AG10803 (cell line): ENCODE results near the gene MAST2.
"Not testable (repeated sequence)": the region's sequence is repeated elsewhere in the genome, so short reads cannot be mapped to it uniquely, and the experiment has no call there.

ENCODE experiments used
- DNase-seq: peaks from one replicate; pipeline ENCODE4 v3.0.0; 2010; ENCODE audit warnings: low read depth
- H3K4me3 ChIP-seq: 2 replicates; pipeline ENCODE4 v1.5.1; 2011; ENCODE audit warnings: mild to moderate bottlenecking, low read length, control low read depth
- TF ChIP-seq, protein P1 (sequence below): conservative IDR thresholded peaks from 2 replicates; pipeline ENCODE4 v1.5.1; 2011; ENCODE audit warnings: mild to moderate bottlenecking, low read length, control low read depth, inconsistent platforms

Gene MAST2

GRCh38 chr1:45926330-45926729 lies 122.9 kb downstream of the MAST2 start:
- no peak for DNase-seq
- no peak overlapping the region for H3K4me3 ChIP-seq
- TF ChIP-seq, protein P1, sequence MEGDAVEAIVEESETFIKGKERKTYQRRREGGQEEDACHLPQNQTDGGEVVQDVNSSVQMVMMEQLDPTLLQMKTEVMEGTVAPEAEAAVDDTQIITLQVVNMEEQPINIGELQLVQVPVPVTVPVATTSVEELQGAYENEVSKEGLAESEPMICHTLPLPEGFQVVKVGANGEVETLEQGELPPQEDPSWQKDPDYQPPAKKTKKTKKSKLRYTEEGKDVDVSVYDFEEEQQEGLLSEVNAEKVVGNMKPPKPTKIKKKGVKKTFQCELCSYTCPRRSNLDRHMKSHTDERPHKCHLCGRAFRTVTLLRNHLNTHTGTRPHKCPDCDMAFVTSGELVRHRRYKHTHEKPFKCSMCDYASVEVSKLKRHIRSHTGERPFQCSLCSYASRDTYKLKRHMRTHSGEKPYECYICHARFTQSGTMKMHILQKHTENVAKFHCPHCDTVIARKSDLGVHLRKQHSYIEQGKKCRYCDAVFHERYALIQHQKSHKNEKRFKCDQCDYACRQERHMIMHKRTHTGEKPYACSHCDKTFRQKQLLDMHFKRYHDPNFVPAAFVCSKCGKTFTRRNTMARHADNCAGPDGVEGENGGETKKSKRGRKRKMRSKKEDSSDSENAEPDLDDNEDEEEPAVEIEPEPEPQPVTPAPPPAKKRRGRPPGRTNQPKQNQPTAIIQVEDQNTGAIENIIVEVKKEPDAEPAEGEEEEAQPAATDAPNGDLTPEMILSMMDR, result no peak

DNA sequence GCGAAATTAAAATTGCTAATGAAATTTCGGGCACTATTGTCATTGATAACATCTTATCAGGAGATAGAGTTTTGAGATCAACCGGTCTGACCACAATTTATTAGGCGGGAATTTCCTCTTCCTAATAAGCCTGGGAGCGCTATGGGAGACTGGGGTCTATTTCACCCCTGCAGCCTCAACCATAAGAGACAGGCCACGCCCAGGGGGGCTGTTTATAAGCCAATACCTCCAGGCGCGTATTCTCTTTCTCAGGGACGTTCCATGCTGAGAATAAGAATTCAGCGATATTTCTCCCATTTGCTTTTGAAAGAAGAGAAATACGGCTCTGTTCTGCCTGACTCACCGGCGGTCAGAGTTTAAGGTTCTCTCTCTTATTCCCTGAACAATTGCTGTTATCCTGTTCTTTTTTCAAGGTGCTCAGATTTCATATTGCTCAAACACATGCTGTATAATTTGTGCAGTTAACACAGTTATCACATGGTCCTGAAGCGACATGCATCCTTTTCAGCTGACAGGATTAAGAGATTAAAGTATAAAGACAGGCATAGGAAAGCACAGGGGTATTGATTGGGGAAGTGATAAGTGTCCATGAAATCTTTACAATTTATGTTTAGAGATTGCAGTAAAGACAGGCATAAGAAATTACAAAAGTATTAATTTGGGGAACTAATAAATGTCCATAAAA lies 124.0 kb downstream of the MAST2 start:
- DNase-seq, result not testable (repeated sequence)

DNA sequence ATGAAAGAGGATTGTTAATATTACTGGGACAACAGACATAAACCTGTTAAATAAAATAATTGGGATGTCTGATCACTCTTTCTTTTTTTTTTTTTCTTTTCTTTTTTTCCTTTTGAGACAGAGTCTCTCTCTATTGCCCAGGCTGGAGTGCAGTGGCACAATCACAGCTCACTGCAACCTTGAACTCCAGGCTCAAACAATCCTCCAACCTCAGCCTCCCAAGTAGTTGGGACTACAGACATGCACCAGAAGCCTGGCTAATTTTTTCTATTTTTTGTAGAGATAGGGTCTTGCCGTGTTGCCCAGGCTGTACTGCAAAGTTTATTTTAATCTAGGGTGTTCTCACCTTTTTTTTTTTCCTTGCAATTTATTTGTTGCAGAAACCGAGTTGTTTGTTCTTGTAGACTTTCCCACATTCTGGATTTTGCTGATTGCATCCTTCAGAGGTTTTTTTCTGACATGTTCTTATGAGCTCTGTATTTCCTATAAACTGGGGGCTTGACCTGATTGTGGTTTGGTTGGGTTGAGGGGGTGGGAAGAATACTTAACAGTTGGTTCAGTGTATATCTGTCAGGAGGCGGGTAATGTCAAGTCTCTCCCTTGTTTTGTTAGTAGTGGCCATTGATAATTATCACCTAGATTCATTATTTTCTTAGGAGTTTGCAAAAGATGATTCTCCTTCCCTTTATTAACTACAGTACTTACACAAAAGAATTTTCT lies 125.2 kb downstream of the MAST2 start:
- TF ChIP-seq, protein P1, result no peak
- DNase-seq, result no peak

More for the DNA sequence above, 124.0 kb downstream of the MAST2 start:
- H3K4me3 ChIP-seq, result not testable (repeated sequence)

GRCh38 chr1:45929257-45929687 lies 125.9 kb downstream of the MAST2 start:
- TF ChIP-seq, protein P1, result 0 out of 2 replicates have a peak, but pooled peaks have one; percentile 0
- no peak overlapping the region for H3K4me3 ChIP-seq
- peak; percentile 91 for DNase-seq

More for the DNA sequence above, 125.2 kb downstream of the MAST2 start:
- H3K4me3 ChIP-seq, result no peak overlapping the region

GRCh38 chr1:45930258-45931150 lies 127.1 kb downstream of the MAST2 start:
- H3K4me3 ChIP-seq, result no peak overlapping the region
- no peak for DNase-seq
- TF ChIP-seq, protein P1, result no peak

- H3K4me3 ChIP-seq, DNase-seq: not testable (repeated sequence)
Measured at GRCh38 chr1:45932205-45932604, 128.8 kb downstream of the MAST2 start.

DNA sequence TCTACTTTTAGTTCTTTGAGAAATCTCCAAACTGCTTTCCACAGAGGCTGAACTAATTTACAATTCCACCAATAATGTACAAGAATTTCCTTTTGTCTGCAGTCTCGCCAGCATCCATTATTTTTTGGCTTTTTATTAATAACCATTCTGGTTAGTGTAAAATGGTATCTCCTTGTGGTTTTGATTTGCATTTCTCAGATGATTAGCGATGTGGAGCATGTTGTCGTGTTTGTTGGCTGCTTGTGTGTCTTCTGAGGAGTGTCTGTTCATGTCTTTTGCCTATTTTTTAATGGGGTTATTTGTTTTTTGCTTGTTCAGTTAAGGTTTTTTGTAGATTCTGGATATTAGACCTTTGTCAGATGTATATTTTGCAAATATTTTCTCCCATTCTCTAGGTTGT lies 131.5 kb downstream of the MAST2 start:
- TF ChIP-seq, protein P1, result no peak
- DNase-seq, result no peak
- H3K4me3 ChIP-seq, result no peak overlapping the region
